C4-2B (cell line): ENCODE data around the gene USP35.

ENCODE experiments used
- H3K27ac ChIP-seq: fragments of 450-650 bp; 2 replicates; pipeline ENCODE4 v1.5.1; 2017
- CTCF ChIP-seq: fragments of 450-650 bp; conservative IDR thresholded peaks from 2 replicates; pipeline ENCODE4 v1.5.1; 2017; ENCODE audit warnings: mild to moderate bottlenecking
- ZFX ChIP-seq: fragments of 450-650 bp; IDR thresholded peaks from 2 replicates; pipeline ENCODE4 v1.6.1; 2017

Gene USP35

GRCh38 chr11:78192911-78193351 is 4.2 kb downstream of the USP35 start:
- TF ChIP-seq ZFX (no peak), CTCF (no peak)
- H3K27ac ChIP-seq = no peak overlapping the region

- no peak for TF ChIP-seq ZFX
- TF ChIP-seq CTCF = no peak
Measured at GRCh38 chr11:78193806-78194205, 5.1 kb downstream of the USP35 start.

GRCh38 chr11:78194490-78194889 is 5.8 kb downstream of the USP35 start:
- TF ChIP-seq ZFX = no peak
- no peak for TF ChIP-seq CTCF
- H3K27ac ChIP-seq = no peak overlapping the region

More at GRCh38 chr11:78193806-78194205, 5.1 kb downstream of the USP35 start:
- no peak overlapping the region for H3K27ac ChIP-seq

GRCh38 chr11:78195917-78196560 is 7.3 kb downstream of the USP35 start:
- TF ChIP-seq CTCF (no peak), ZFX (no peak)

GRCh38 chr11:78196661-78197091 is 8.0 kb downstream of the USP35 start:
- H3K27ac ChIP-seq = no peak overlapping the region
- TF ChIP-seq ZFX (no peak), CTCF (no peak)

More at GRCh38 chr11:78195917-78196560, 7.3 kb downstream of the USP35 start:
- H3K27ac ChIP-seq = no peak overlapping the region

- TF ChIP-seq CTCF = no peak
- TF ChIP-seq ZFX = no peak
- no peak overlapping the region for H3K27ac ChIP-seq
Measured at GRCh38 chr11:78197816-78198215, 9.1 kb downstream of the USP35 start.

- H3K27ac ChIP-seq = no peak overlapping the region
Measured at GRCh38 chr11:78199015-78199652, 10.4 kb downstream of the USP35 start.

More at GRCh38 chr11:78199015-78199652, 10.4 kb downstream of the USP35 start:
- TF ChIP-seq ZFX = no peak
- TF ChIP-seq CTCF = no peak
